H1 (cell line): ENCODE data around the gene PTPRH. TPM values are rescaled to one million over a fixed set of nuclear protein-coding genes. Genes with fewer than 3 reads are reported as not detected.

ENCODE experiments used
- CTCF ChIA-PET: fragments of 300-600 bp; sonication (Branson Sonifier 250); formaldehyde crosslinking; loops from one replicate; lab custom pipeline; 2021; ENCODE audit not compliant: partially characterized antibody; lab: Charles Lee
- POLR2A ChIA-PET: fragments of 300-600 bp; sonication (Branson Sonifier 250); formaldehyde crosslinking; loops from one replicate; lab custom pipeline; 2021; ENCODE audit warnings: inconsistent platforms; ENCODE audit not compliant: partially characterized antibody; lab: Charles Lee
- DNase-seq, 2 experiments: peaks; one replicate each; pipeline versions ENCODE4 v3.0.0 to v3.0.0-alpha.2; 2010 to 2022; ENCODE audit warnings: low spot score in 2 of 2, low read depth in 1 of 2, mixed read lengths in 1 of 2
- FAIRE-seq: peaks from 2 replicates; lab custom pipeline; 2011; peaks lifted over from hg19 to GRCh38; lab: Jason Lieb, UNC
- H2AFZ ChIP-seq: 2 replicates; pipeline ENCODE4 v1.8.1; 2012; ENCODE audit warnings: low read length, inconsistent platforms
- H2AK5ac ChIP-seq: 2 replicates; pipeline ENCODE4 v1.6.1; 2013; ENCODE audit warnings: low read depth, low read length
- H2BK120ac ChIP-seq: replicated peaks from 2 replicates; pipeline ENCODE3; 2013; ENCODE audit warnings: low read depth, low read length, inconsistent platforms
- H2BK12ac ChIP-seq: 2 replicates; pipeline ENCODE4 v1.6.1; 2013; ENCODE audit warnings: low read depth, low read length
- H2BK15ac ChIP-seq: 2 replicates; pipeline ENCODE4 v1.6.1; 2013; ENCODE audit warnings: low read length
- H2BK20ac ChIP-seq: 2 replicates; pipeline ENCODE4 v1.6.1; 2013; ENCODE audit warnings: low read length
- H2BK5ac ChIP-seq: 2 replicates; pipeline ENCODE4 v1.6.1; 2013; ENCODE audit warnings: low read depth, low read length
- H3K14ac ChIP-seq: 2 replicates; pipeline ENCODE4 v1.6.1; 2013; ENCODE audit warnings: inconsistent platforms; ENCODE audit not compliant: insufficient read length
- H3K18ac ChIP-seq: 2 replicates; pipeline ENCODE4 v1.6.1; 2013; ENCODE audit warnings: low read length; ENCODE audit errors: extremely low read depth
- H3K23ac ChIP-seq: 2 replicates; pipeline ENCODE4 v1.6.1; 2013; ENCODE audit warnings: inconsistent platforms; ENCODE audit not compliant: insufficient read length
- H3K23me2 ChIP-seq: 2 replicates; pipeline ENCODE4 v1.6.1; 2013; ENCODE audit warnings: low read depth, low read length
- H3K27ac ChIP-seq: 2 replicates; pipeline ENCODE4 v1.6.1; 2011; ENCODE audit warnings: low read depth, low read length, inconsistent platforms
- H3K27me3 ChIP-seq, 4 experiments: replicated peaks in 1 of 4; 1 replicate in 1 of 4; 2 replicates in 3 of 4; pipeline versions ENCODE4 v1.6.1 to v1.8.1; 2011 to 2013; ENCODE audit warnings: low read length in 3 of 4, mild to moderate bottlenecking in 3 of 4, inconsistent platforms in 2 of 4, mixed read lengths in 2 of 4, moderate library complexity in 1 of 4; ENCODE audit not compliant: control insufficient read depth in 3 of 4, insufficient read depth in 3 of 4; ENCODE audit errors: extremely low read depth in 1 of 4
- H3K36me3 ChIP-seq, 4 experiments: 2 replicates each; pipeline versions ENCODE4 v1.6.1 to v1.8.1; 2011 to 2013; ENCODE audit warnings: mild to moderate bottlenecking in 4 of 4, low read length in 3 of 4, moderate library complexity in 2 of 4, control low read depth in 1 of 4, inconsistent platforms in 1 of 4; ENCODE audit not compliant: insufficient read depth in 4 of 4, control insufficient read depth in 2 of 4
- H3K4ac ChIP-seq: replicated peaks from 2 replicates; pipeline ENCODE3; 2013; ENCODE audit warnings: low read length, low read depth, mixed read lengths, inconsistent platforms; ENCODE audit not compliant: insufficient read length
- H3K4me1 ChIP-seq, 4 experiments: replicated peaks in 1 of 4; 1 replicate in 1 of 4; 2 replicates in 3 of 4; pipeline versions ENCODE4 v1.6.1 to v1.8.1; 2011 to 2013; ENCODE audit warnings: low read length in 3 of 4, inconsistent platforms in 2 of 4, mixed read lengths in 1 of 4; ENCODE audit not compliant: insufficient read depth in 4 of 4, control insufficient read depth in 3 of 4
- H3K4me2 ChIP-seq, 2 experiments: 2 replicates each; pipeline versions ENCODE4 v1.6.1 to v1.8.1; 2011 to 2013; ENCODE audit warnings: low read depth in 2 of 2, low read length in 2 of 2, control low read depth in 1 of 2, inconsistent platforms in 1 of 2, mild to moderate bottlenecking in 1 of 2; ENCODE audit not compliant: insufficient read depth in 1 of 2
- H3K4me3 ChIP-seq, 4 experiments: fragments of 200-600, 300-600 bp in 1 of 4; sonication (generic), shearing (Covaris generic), sonication (Bioruptor Twin) in 1 of 4; 2 replicates each; pipeline versions ENCODE4 v1.5.1 to v1.8.1; 2011 to 2016; ENCODE audit warnings: low read length in 4 of 4, low read depth in 3 of 4, control low read depth in 2 of 4, inconsistent platforms in 2 of 4, mild to moderate bottlenecking in 2 of 4, mixed read lengths in 1 of 4, moderate library complexity in 1 of 4; ENCODE audit not compliant: insufficient read depth in 2 of 4; ENCODE audit errors: extremely low read depth in 1 of 4
- H3K56ac ChIP-seq: replicated peaks from 2 replicates; pipeline ENCODE3; 2013; ENCODE audit warnings: low read depth, mild to moderate bottlenecking, mixed read lengths, low read length, inconsistent platforms; ENCODE audit not compliant: insufficient read length
- H3K79me1 ChIP-seq: 2 replicates; pipeline ENCODE4 v1.6.1; 2013; ENCODE audit warnings: low read depth, low read length, control low read depth
- H3K79me2 ChIP-seq, 2 experiments: 2 replicates each; pipeline versions ENCODE4 v1.6.1 to v1.8.1; 2012 to 2013; ENCODE audit warnings: low read length in 2 of 2, mild to moderate bottlenecking in 2 of 2, inconsistent platforms in 1 of 2; ENCODE audit not compliant: insufficient read depth in 2 of 2, control insufficient read depth in 1 of 2
- H3K9ac ChIP-seq, 4 experiments: replicated peaks in 1 of 4; 1 replicate in 1 of 4; 2 replicates in 3 of 4; pipeline versions ENCODE4 v1.6.1 to v1.8.1; 2011 to 2013; ENCODE audit warnings: low read depth in 3 of 4, low read length in 3 of 4, control low read depth in 2 of 4, mild to moderate bottlenecking in 2 of 4, moderate library complexity in 2 of 4, inconsistent platforms in 1 of 4; ENCODE audit errors: extremely low read depth in 1 of 4
- H3K9me3 ChIP-seq, 2 experiments: 2 replicates each; pipeline versions ENCODE4 v1.6.1 to v1.8.1; 2012 to 2013; ENCODE audit warnings: mild to moderate bottlenecking in 2 of 2, moderate library complexity in 2 of 2, control low read depth in 1 of 2, inconsistent platforms in 1 of 2, low read depth in 1 of 2, low read length in 1 of 2, mixed read lengths in 1 of 2; ENCODE audit not compliant: insufficient read depth in 2 of 2
- H4K20me1 ChIP-seq, 2 experiments: replicated peaks in 1 of 2; 2 replicates each; pipeline versions ENCODE3 to v1.8.1; 2011 to 2013; ENCODE audit warnings: inconsistent platforms in 2 of 2, low read length in 2 of 2, mild to moderate bottlenecking in 1 of 2; ENCODE audit not compliant: insufficient read depth in 2 of 2, control insufficient read depth in 1 of 2
- H4K5ac ChIP-seq: 2 replicates; pipeline ENCODE4 v1.6.1; 2013; ENCODE audit warnings: low read length, low read depth, mixed read lengths, inconsistent platforms; ENCODE audit not compliant: insufficient read length
- H4K8ac ChIP-seq: 2 replicates; pipeline ENCODE4 v1.8.0; 2013; ENCODE audit warnings: mild to moderate bottlenecking, moderate library complexity, low read length, inconsistent platforms; ENCODE audit not compliant: insufficient read depth; ENCODE audit errors: extremely low read depth
- H4K91ac ChIP-seq: replicated peaks from 2 replicates; pipeline ENCODE3; 2013; ENCODE audit warnings: low read length, mixed read lengths, inconsistent platforms; ENCODE audit not compliant: insufficient read length
- BACH1 ChIP-seq: IDR thresholded peaks from 2 replicates; pipeline ENCODE4 v1.6.1; 2012; ENCODE audit warnings: low read length, improper control_type of control experiment
- BCL11A ChIP-seq, 2 experiments: IDR thresholded peaks; one replicate each; pipeline ENCODE4 v1.6.1; 2011; ENCODE audit warnings: low read depth in 2 of 2, low read length in 2 of 2, mild to moderate bottlenecking in 2 of 2
- CHD2 ChIP-seq: IDR thresholded peaks from 2 replicates; pipeline ENCODE4 v1.6.1; 2012; ENCODE audit warnings: low read length, improper control_type of control experiment
- CTBP2 ChIP-seq: IDR thresholded peaks from 2 replicates; pipeline ENCODE4 v1.7.0; 2011; ENCODE audit warnings: borderline replicate concordance, mild to moderate bottlenecking, moderate library complexity, mixed read lengths, low read length; ENCODE audit not compliant: insufficient read depth, insufficient read length
- EGR1 ChIP-seq: IDR thresholded peaks from 2 replicates; pipeline ENCODE4 v1.6.1; 2011; ENCODE audit warnings: low read depth, low read length, borderline replicate concordance
- EP300 ChIP-seq, 2 experiments: IDR thresholded peaks; 1 replicate in 1 of 2; 2 replicates in 1 of 2; pipeline ENCODE4 v1.6.1; 2011 to 2012; ENCODE audit warnings: low read depth in 2 of 2, low read length in 2 of 2, mild to moderate bottlenecking in 2 of 2, borderline replicate concordance in 1 of 2, inconsistent platforms in 1 of 2, moderate library complexity in 1 of 2
- EZH2 ChIP-seq: fragments of 200-600 bp; sonication (generic); IDR thresholded peaks from 2 replicates; pipeline ENCODE4 v1.7.1; 2012; ENCODE audit warnings: low read depth, mild to moderate bottlenecking, moderate library complexity, low read length, inconsistent platforms; ENCODE audit not compliant: severe bottlenecking
- KDM1A ChIP-seq: fragments of 200-600, 300-600 bp; sonication (generic); IDR thresholded peaks from 2 replicates; pipeline ENCODE4 v1.7.1; 2016; ENCODE audit warnings: mild to moderate bottlenecking, low read length, borderline replicate concordance
- RBBP5 ChIP-seq: IDR thresholded peaks from 2 replicates; pipeline ENCODE4 v1.7.1; 2012; ENCODE audit warnings: low read depth, mild to moderate bottlenecking, inconsistent platforms, low read length, moderate library complexity, borderline replicate concordance
- SP2 ChIP-seq: IDR thresholded peaks from 2 replicates; pipeline ENCODE4 v1.6.1; 2012; ENCODE audit warnings: mild to moderate bottlenecking, low read length, inconsistent platforms
- SUZ12 ChIP-seq: fragments of 200-600 bp; sonication (generic); IDR thresholded peaks from 2 replicates; pipeline ENCODE4 v1.6.1; 2012; ENCODE audit warnings: mild to moderate bottlenecking, inconsistent platforms, low read length, moderate library complexity, mixed read lengths
- TEAD4 ChIP-seq: IDR thresholded peaks from 2 replicates; pipeline ENCODE4 v1.6.1; 2012; ENCODE audit warnings: low read depth, low read length, inconsistent platforms, mixed read lengths
- ZNF274 ChIP-seq: IDR thresholded peaks from 2 replicates; pipeline ENCODE4 v1.7.0; 2012; ENCODE audit warnings: low read length, borderline replicate concordance; ENCODE audit errors: extremely low read depth
- WGBS, 2 experiments: shearing (Covaris generic) in 1 of 2; methylation state at CpG; one replicate each; pipeline versions ENCODE4 v1.1.6 to v1.1.7; 2013 to 2015; ENCODE audit warnings: low lambda C conversion rate in 2 of 2, mixed read lengths in 2 of 2, inconsistent platforms in 1 of 2, low coverage in 1 of 2, missing lambda C conversion rate in 1 of 2; ENCODE audit not compliant: insufficient replicate concordance in 2 of 2, insufficient coverage in 1 of 2, insufficient read length in 1 of 2; ENCODE audit errors: extremely low coverage in 1 of 2, missing lambda C conversion rate in 1 of 2; 5-methylcytosine and 5-hydroxymethylcytosine counted together
- polyA plus RNA-seq, 7 experiments: library from polyadenylated mRNA; depleted of rRNA in 3 of 7; stranded (reverse) in 5 of 7; unstranded in 2 of 7; fragments of >200 nt in 5 of 7; fragments of 200-250 nt in 2 of 7; gene quantifications; 1 replicate in 5 of 7; 2 replicates in 1 of 7; 4 replicates in 1 of 7; pipeline versions ENCODE4 v1.2.1 to v1.2.3, GENCODE V29; 2011 to 2013; ENCODE audit warnings: missing spikeins in 2 of 7, mixed read lengths in 2 of 7
- total RNA-seq: library from RNA; stranded (reverse); fragmentation: NEBNext Ultra II Directional; extraction: Animal tissue kit (Norgen Biotek cat#: 25700); gene quantifications from 2 replicates; pipeline ENCODE4 v1.2.1, GENCODE V29; 2021

PTPRH gene
- total and polyA plus RNA-seq, 2 of the 8 experiments (the other 6 are each of a cell fraction or from before 2014, with no cell fraction given), result 0.30 to 0.39 TPM

GRCh38 chr19:55153652-55154264, 55.5 kb downstream of the PTPRH start:
- ChIA-PET POLR2A (interaction anchor here (0.6 to 0.9 kb wide), 3 partner anchors 13 to 272 kb away, joined by 3 to 5 read pairs (median 3); partner anchors contain the start of gene PPP1R12C), CTCF (interaction anchor here (0.5 to 1.6 kb wide), 4 partner anchors 10 to 206 kb away, joined by 3 to 4 read pairs (median 3); no protein-coding TSS in a partner anchor)
- Histone ChIP-seq H4K5ac (no peak overlapping the region), H3K4ac (no peak overlapping the region), H2AK5ac (peak overlapping the region; percentile 75; the same call in 1 of the 2 replicates), H3K23me2 (peaks cover 10% of the 10 kb centered on the region; the same call in 1 of the 2 replicates), H4K20me1 (no peaks in the 10 kb centered on the region), H2AFZ (no peak overlapping the region), H2BK5ac (no peak overlapping the region), H3K9ac (no peak overlapping the region), H2BK15ac (no peak overlapping the region), H3K4me1 (peaks cover 0 to 15% (median 7%) of the 10 kb centered on the region in 4 experiments; a peak in 6 of 7 replicates), H2BK120ac (no peak overlapping the region), H3K36me3 (peaks cover 0 to 5% (median 2%) of the 10 kb centered on the region in 4 experiments; a peak in 2 of 8 replicates), H3K79me1 (peaks cover 3% of the 10 kb centered on the region; the same call in 1 of the 2 replicates), H4K91ac (no peak overlapping the region), H2BK12ac (no peak overlapping the region), H3K18ac (no peak overlapping the region), H3K27me3 (no peaks in the 10 kb centered on the region; a peak in 2 of 7 replicates), H3K23ac (no peak overlapping the region), H3K56ac (no peak overlapping the region), H2BK20ac (no peak overlapping the region), H3K27ac (no peak overlapping the region), H3K9me3 (peaks cover 0 to 4% of the 10 kb centered on the region in 2 experiments; a peak in 1 of 4 replicates), H3K4me2 (no peak overlapping the region), H4K8ac (no peak overlapping the region), H3K14ac (no peak overlapping the region), H3K79me2 (no peaks in the 10 kb centered on the region), H3K4me3 (no peak overlapping the region)
- no peak for DNase-seq
- WGBS, 2 experiments, result 91 to 100% methylated on average over 1 to 11 of the region's 12 CpGs
- FAIRE-seq, result no peak
- TF ChIP-seq CTBP2, result no peak
- TF ChIP-seq KDM1A, result no peak
- no peak for TF ChIP-seq SUZ12
- TF ChIP-seq BCL11A (IDR thresholded peaks at IDR 0.05; ENCODE audit: low read depth in 2 of 2, low read length in 2 of 2), result no peak
- no peak for TF ChIP-seq ZNF274
- no peak for TF ChIP-seq EZH2
- no peak for TF ChIP-seq RBBP5
- TF ChIP-seq SP2, result no peak
- no peak for TF ChIP-seq TEAD4
- TF ChIP-seq EGR1, result no peak
- TF ChIP-seq CHD2, result no peak
- no peak for TF ChIP-seq BACH1
- no peak for TF ChIP-seq EP300 (IDR thresholded peaks at IDR 0.05; ENCODE audit: borderline replicate concordance in 1 of 2, low read depth in 2 of 2, low read length in 2 of 2)
